IMR-90 (cell line): ENCODE measurements around the gene RASSF4. TPM values are rescaled to one million over a fixed set of nuclear protein-coding genes. Genes with fewer than 3 reads are reported as not detected.

ENCODE experiments used
- ATAC-seq: fragments of 200-7000 bp; cut with Tn5 transposase; 2 replicates; pipeline ENCODE4 v1.9.1; 2020; ENCODE audit warnings: low read depth, mild to moderate bottlenecking, moderate library complexity
- BruUV-seq: library from RNA; stranded (reverse); fragments of 400-500 nt; replicated peaks from 2 replicates; lab custom pipeline; 2021; lab: Mats Ljungman, UMichigan
- CTCF ChIA-PET: fragments of 300-600 bp; formaldehyde crosslinking; extraction: SDS; loops from one replicate; lab custom pipeline; 2021; ENCODE audit warnings: antibody characterized with exemption; lab: Yijun Ruan, JAX
- POLR2A ChIA-PET: fragments of 300-600 bp; sonication (Branson Sonifier 250); formaldehyde crosslinking; loops from one replicate; lab custom pipeline; 2022; ENCODE audit warnings: antibody characterized with exemption; ENCODE audit not compliant: unreplicated experiment; lab: Charles Lee
- DNase-seq: peaks from one replicate; pipeline ENCODE4 v3.0.0; 2013
- H2AFZ ChIP-seq: replicated peaks from 2 replicates; pipeline ENCODE3; 2013; ENCODE audit warnings: low read length, mild to moderate bottlenecking; ENCODE audit not compliant: poor library complexity
- H2AK5ac ChIP-seq: 2 replicates; pipeline ENCODE4 v1.6.1; 2013; ENCODE audit warnings: low read depth, low read length, inconsistent platforms
- H2AK9ac ChIP-seq: replicated peaks from 2 replicates; pipeline ENCODE3; 2013; ENCODE audit warnings: mild to moderate bottlenecking, low read depth, low read length, moderate library complexity; ENCODE audit not compliant: poor library complexity
- H2BK120ac ChIP-seq: 2 replicates; pipeline ENCODE4 v1.6.1; 2013; ENCODE audit warnings: low read depth, low read length, inconsistent platforms
- H2BK15ac ChIP-seq: 3 replicates; pipeline ENCODE4 v1.6.1; 2013; ENCODE audit warnings: low read depth, low read length, inconsistent platforms
- H2BK20ac ChIP-seq: 2 replicates; pipeline ENCODE4 v1.6.1; 2013; ENCODE audit warnings: low read depth, mild to moderate bottlenecking, inconsistent platforms, low read length, moderate library complexity
- H2BK5ac ChIP-seq: 2 replicates; pipeline ENCODE4 v1.6.1; 2013; ENCODE audit warnings: mild to moderate bottlenecking, low read depth, low read length, inconsistent platforms; ENCODE audit not compliant: poor library complexity, severe bottlenecking
- H3K14ac ChIP-seq: replicated peaks from 2 replicates; pipeline ENCODE4 v1.6.1; 2013; ENCODE audit warnings: low read depth, low read length, inconsistent platforms
- H3K18ac ChIP-seq: 2 replicates; pipeline ENCODE4 v1.6.1; 2013; ENCODE audit warnings: low read depth, low read length, control low read depth
- H3K23ac ChIP-seq: 2 replicates; pipeline ENCODE4 v1.6.1; 2013; ENCODE audit warnings: low read depth, low read length, inconsistent platforms
- H3K27ac ChIP-seq: 2 replicates; pipeline ENCODE4 v1.5.1; 2013; ENCODE audit warnings: mild to moderate bottlenecking, control low read depth, low read length; ENCODE audit not compliant: insufficient read depth
- H3K27me3 ChIP-seq: 2 replicates; pipeline ENCODE4 v1.6.1; 2013; ENCODE audit warnings: low read length; ENCODE audit not compliant: control insufficient read depth, insufficient read depth
- H3K36me3 ChIP-seq: 2 replicates; pipeline ENCODE4 v1.6.1; 2013; ENCODE audit warnings: low read length, mixed read lengths; ENCODE audit not compliant: control insufficient read depth, insufficient read depth
- H3K4ac ChIP-seq: 2 replicates; pipeline ENCODE4 v1.6.1; 2013; ENCODE audit warnings: low read depth, low read length, inconsistent platforms
- H3K4me1 ChIP-seq: 2 replicates; pipeline ENCODE4 v1.6.1; 2013; ENCODE audit warnings: low read length, mixed read lengths; ENCODE audit not compliant: control insufficient read depth, insufficient read depth
- H3K4me2 ChIP-seq: 2 replicates; pipeline ENCODE4 v1.6.1; 2013; ENCODE audit warnings: low read depth, mild to moderate bottlenecking, control low read depth, low read length, moderate library complexity
- H3K4me3 ChIP-seq: 2 replicates; pipeline ENCODE4 v1.5.1; 2013; ENCODE audit warnings: low read depth, mild to moderate bottlenecking, control low read depth, low read length, moderate library complexity; ENCODE audit not compliant: insufficient read depth
- H3K56ac ChIP-seq: 2 replicates; pipeline ENCODE4 v1.6.1; 2013; ENCODE audit warnings: low read length, inconsistent platforms; ENCODE audit not compliant: insufficient read depth; ENCODE audit errors: extremely low read depth
- H3K79me1 ChIP-seq, 2 experiments: 2 replicates each; pipeline ENCODE4 v1.6.1; 2013; ENCODE audit warnings: low read length in 2 of 2, inconsistent platforms in 1 of 2, low read depth in 1 of 2
- H3K9ac ChIP-seq: 2 replicates; pipeline ENCODE4 v1.6.1; 2013; ENCODE audit warnings: low read depth, low read length, control low read depth
- H3K9me1 ChIP-seq: 2 replicates; pipeline ENCODE4 v1.6.1; 2013; ENCODE audit warnings: low read length, inconsistent platforms; ENCODE audit not compliant: insufficient read depth
- H3K9me3 ChIP-seq: 2 replicates; pipeline ENCODE4 v1.6.1; 2013; ENCODE audit warnings: low read length; ENCODE audit not compliant: control insufficient read depth, insufficient read depth
- H4K20me1 ChIP-seq: 2 replicates; pipeline ENCODE4 v1.6.1; 2013; ENCODE audit warnings: low read length, inconsistent platforms; ENCODE audit not compliant: insufficient read depth
- H4K5ac ChIP-seq: 2 replicates; pipeline ENCODE4 v1.6.1; 2013; ENCODE audit warnings: mild to moderate bottlenecking, low read depth, low read length, control low read depth
- H4K8ac ChIP-seq, 2 experiments: 2 replicates each; pipeline ENCODE4 v1.6.1; 2013; ENCODE audit warnings: low read depth in 2 of 2, low read length in 2 of 2, control low read depth in 1 of 2, inconsistent platforms in 1 of 2
- H4K91ac ChIP-seq: 2 replicates; pipeline ENCODE4 v1.6.1; 2013; ENCODE audit warnings: low read depth, low read length, inconsistent platforms; ENCODE audit not compliant: insufficient read depth
- CEBPB ChIP-seq: IDR thresholded peaks from 2 replicates; pipeline ENCODE4 v1.6.1; 2012; ENCODE audit warnings: low read depth, low read length, improper control_type of control experiment
- CHD1 ChIP-seq: IDR thresholded peaks from 2 replicates; pipeline ENCODE4 v1.6.1; 2012; ENCODE audit warnings: low read depth, low read length, improper control_type of control experiment
- ELK1 ChIP-seq: fragments of 150-350 bp; IDR thresholded peaks from 2 replicates; pipeline ENCODE4 v1.6.1; 2016; ENCODE audit warnings: low read depth, mild to moderate bottlenecking, low read length, moderate library complexity, borderline replicate concordance
- MAFK ChIP-seq: IDR thresholded peaks from 2 replicates; pipeline ENCODE4 v1.6.1; 2012; ENCODE audit warnings: low read depth, low read length, improper control_type of control experiment
- MAZ ChIP-seq: IDR thresholded peaks from 2 replicates; pipeline ENCODE4 v1.6.1; 2012; ENCODE audit warnings: low read depth, mild to moderate bottlenecking, low read length, improper control_type of control experiment, moderate library complexity, borderline replicate concordance
- POLR2A ChIP-seq: IDR thresholded peaks from 2 replicates; pipeline ENCODE4 v1.6.1; 2012; ENCODE audit warnings: mild to moderate bottlenecking, low read depth, low read length
- RAD21 ChIP-seq: IDR thresholded peaks from 2 replicates; pipeline ENCODE4 v1.6.1; 2012; ENCODE audit warnings: low read length, improper control_type of control experiment
- USF2 ChIP-seq: fragments of 150-350 bp; IDR thresholded peaks from 2 replicates; pipeline ENCODE4 v1.6.1; 2017; ENCODE audit warnings: mild to moderate bottlenecking, antibody characterized with exemption, low read length, low read depth
- WGBS, 2 experiments: methylation state at CpG; one replicate each; pipeline versions ENCODE4 v1.1.5 to v1.1.7; 2013; ENCODE audit warnings: missing lambda C conversion rate in 2 of 2; ENCODE audit not compliant: insufficient read length in 1 of 2; ENCODE audit errors: extremely low coverage in 2 of 2; 5-methylcytosine and 5-hydroxymethylcytosine counted together
- dilution Hi-C: fragments of 300-500 bp; cut with HindIII; formaldehyde crosslinking; loops from one replicate; pipeline ENCODE4 v1.14.3; 2018; ENCODE audit warnings: low sequenced_read_pairs; ENCODE audit not compliant: unreplicated experiment
- in situ Hi-C: fragments of 300-500 bp; cut with MboI; formaldehyde crosslinking; loops from 3 replicates; pipeline ENCODE4 v1.14.3; 2019; ENCODE audit warnings: low sequenced_read_pairs, inconsistent platforms, mixed read lengths
- intact Hi-C: fragments of 100-400 bp; cut with micrococcal nuclease; formaldehyde crosslinking; loops from 2 replicates; pipeline ENCODE4 v1.10.0; 2022
- polyA plus RNA-seq, 3 experiments: library from polyadenylated mRNA; depleted of rRNA; stranded (reverse); fragments of >200 nt; gene quantifications; 2 replicates each; pipeline ENCODE4 v1.2.3, GENCODE V29; 2012; ENCODE audit warnings: low replicate concordance in 1 of 3
- total RNA-seq: library from RNA; depleted of rRNA; stranded (reverse); fragments of >200 nt; gene quantifications from 2 replicates; pipeline ENCODE4 v1.2.3, GENCODE V29; 2012

Gene RASSF4
- total and polyA plus RNA-seq, 2 of the 4 experiments (the other 2 are of a cell fraction): 5.9 to 8.6 TPM

- ChIA-PET POLR2A (interaction anchor here (0.5 kb wide), 1 partner anchor 1429 kb away, joined by 3 read pairs; no protein-coding TSS in a partner anchor), CTCF (no interaction called here)
- Histone ChIP-seq H3K9ac (no peak overlapping the region), H3K56ac (no peak overlapping the region), H2AFZ (no peak overlapping the region), H3K79me1 (no peaks in the 10 kb centered on the region), H2BK15ac (no peak overlapping the region), H4K91ac (no peak overlapping the region), H3K14ac (no peak overlapping the region), H3K4me3 (no peak overlapping the region), H4K5ac (no peak overlapping the region), H3K9me1 (peaks cover 6% of the 10 kb centered on the region), H2AK9ac (no peak overlapping the region), H3K23ac (no peak overlapping the region), H2BK120ac (no peak overlapping the region), H3K9me3 (peaks cover 1% of the 10 kb centered on the region; the same call in 1 of the 2 replicates), H3K4me1 (peaks cover 9% of the 10 kb centered on the region), H4K8ac (no peak overlapping the region), H2BK5ac (no peak overlapping the region), H3K36me3 (no peaks in the 10 kb centered on the region), H4K20me1 (no peaks in the 10 kb centered on the region), H3K18ac (no peak overlapping the region), H3K4ac (no peak overlapping the region), H2BK20ac (no peak overlapping the region), H3K4me2 (no peak overlapping the region), H2AK5ac (no peak overlapping the region), H3K27ac (no peak overlapping the region), H3K27me3 (no peaks in the 10 kb centered on the region)
- BruUV-seq: no TSS peak
- DNase-seq: no peak
- intact Hi-C loops: no loop called here
- 84% methylated on average over 3 of the region's 5 CpGs; no CpG with 5 or more reads in 1 of the 2 experiments for WGBS, 2 experiments
- ATAC-seq: no peak
- dilution Hi-C loops: no loop called here
- TF ChIP-seq MAZ: no peak
- TF ChIP-seq RAD21: no peak
- no peak for TF ChIP-seq USF2
- no peak for TF ChIP-seq MAFK
- TF ChIP-seq POLR2A: no peak
- TF ChIP-seq ELK1: no peak
- TF ChIP-seq CEBPB: no peak
- TF ChIP-seq CHD1: no peak
- in situ Hi-C loops: no loop called here
Measured at GRCh38 chr10:44949127-44949802, 10.3 kb upstream of the RASSF4 start.
